ENCODE results near the gene OR13C5.
"Not testable (repeated sequence)": the region's sequence is repeated elsewhere in the genome, so short reads cannot be mapped to it uniquely, and the experiment has no call there.

The OR13C5 gene

GRCh38 chr9:104599313-104599712 lies at the start of gene OR13C5:
Gene OR13C5, minus strand, starts transcription at chr9:104599413. Its CDS starts 0 bp downstream, at chr9:104599413.
- DNase-seq = not testable (repeated sequence)

DNA sequence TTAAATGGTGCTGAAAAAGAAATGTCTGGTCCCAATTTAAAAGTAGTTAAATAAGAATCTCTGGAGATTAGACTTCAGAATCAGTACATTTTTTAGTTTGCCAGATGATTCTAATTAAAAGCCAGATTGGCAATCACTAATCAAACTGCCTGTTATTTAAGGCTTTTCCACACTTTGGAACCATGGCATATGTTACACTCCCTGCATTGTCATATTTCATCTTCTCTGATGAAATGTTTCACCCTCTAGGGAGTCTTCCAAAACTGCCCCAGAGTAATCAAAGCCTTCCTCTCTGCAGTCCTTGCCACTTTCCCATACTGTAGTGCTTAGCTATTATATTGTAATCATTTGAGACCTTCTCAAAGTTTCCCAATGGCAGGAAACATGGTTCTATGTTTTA lies 36.2 kb upstream of the OR13C5 start:
- no peak for DNase-seq

GRCh38 chr9:104633976-104634520 lies 34.8 kb upstream of the OR13C5 start:
- no peak for DNase-seq

GRCh38 chr9:104625964-104626363 lies 26.8 kb upstream of the OR13C5 start:
- not testable (repeated sequence) for DNase-seq

- no peak for DNase-seq
Observed at GRCh38 chr9:104618104-104618503, 18.9 kb upstream of the OR13C5 start, which contains the start of gene OR13C9. Gene OR13C9, minus strand, starts transcription at chr9:104618204. Its CDS starts 0 bp downstream, at chr9:104618204.

- DNase-seq = no peak
Observed at GRCh38 chr9:104617418-104617817, 18.2 kb upstream of the OR13C5 start.

DNA sequence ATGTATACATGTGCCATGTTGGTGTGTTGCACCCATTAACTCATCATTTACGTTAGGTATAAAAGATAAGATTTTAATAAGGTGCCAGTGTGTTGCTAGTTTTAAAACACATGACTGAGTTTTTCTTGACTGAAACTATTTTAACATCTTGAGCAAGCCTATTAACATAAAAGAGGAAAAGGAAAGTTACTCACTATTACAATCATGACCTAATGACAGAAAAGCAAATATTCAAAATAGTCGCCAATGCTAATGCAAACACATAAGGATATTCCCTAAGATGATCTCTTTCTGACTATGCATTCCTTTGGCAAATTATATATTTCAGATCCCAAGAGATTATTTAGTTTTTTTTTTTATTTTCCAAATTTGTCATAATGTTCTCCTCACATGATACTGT lies 12.0 kb upstream of the OR13C5 start:
- DNase-seq = no peak

DNA sequence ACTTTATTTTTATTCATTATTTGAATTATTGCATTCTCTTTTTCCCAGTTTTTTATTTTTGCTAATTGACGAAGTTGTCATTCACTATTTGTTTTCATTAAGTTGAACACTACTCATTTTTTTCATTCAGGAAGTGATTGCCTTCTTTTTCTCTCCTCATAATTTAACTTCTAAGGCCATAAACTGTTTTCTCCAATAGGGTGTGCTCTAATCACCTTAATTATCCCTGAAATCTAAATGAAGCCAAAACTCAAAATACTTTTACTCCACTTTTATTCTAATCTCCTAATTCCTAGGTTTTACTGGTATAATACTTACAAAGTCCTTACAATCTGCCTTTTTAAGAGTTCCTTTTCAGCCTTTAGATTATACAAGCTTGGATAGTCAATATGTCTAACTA lies 9.1 kb upstream of the OR13C5 start:
- DNase-seq = no peak

GRCh38 chr9:104606152-104606551 lies 6.9 kb upstream of the OR13C5 start:
- no peak for DNase-seq

DNA sequence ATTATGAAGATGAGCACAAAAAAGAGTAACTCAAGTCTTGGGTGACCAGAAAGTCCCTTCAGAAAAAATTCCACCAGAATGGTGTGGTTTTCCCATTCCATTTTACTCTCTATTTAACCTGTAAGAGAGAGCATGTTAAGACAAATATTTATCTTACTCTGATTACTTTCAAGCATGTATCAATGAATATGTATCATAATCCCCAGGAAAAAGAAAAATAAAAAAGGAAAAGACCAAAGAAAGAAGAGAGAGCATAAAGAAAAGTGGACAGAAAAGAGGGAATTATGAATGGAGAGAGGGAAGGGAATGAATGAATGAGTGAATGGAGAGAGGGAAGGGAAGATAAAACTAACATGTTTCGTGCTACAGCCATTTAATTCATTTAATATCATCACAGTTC lies 6.3 kb upstream of the OR13C5 start, which contains the start of gene OR13C2:
Gene OR13C2, minus strand, starts transcription at position 101 of the 400 bp plus-strand sequence. Its CDS starts 0 bp downstream, at position 101.
- DNase-seq = not testable (repeated sequence)

DNA sequence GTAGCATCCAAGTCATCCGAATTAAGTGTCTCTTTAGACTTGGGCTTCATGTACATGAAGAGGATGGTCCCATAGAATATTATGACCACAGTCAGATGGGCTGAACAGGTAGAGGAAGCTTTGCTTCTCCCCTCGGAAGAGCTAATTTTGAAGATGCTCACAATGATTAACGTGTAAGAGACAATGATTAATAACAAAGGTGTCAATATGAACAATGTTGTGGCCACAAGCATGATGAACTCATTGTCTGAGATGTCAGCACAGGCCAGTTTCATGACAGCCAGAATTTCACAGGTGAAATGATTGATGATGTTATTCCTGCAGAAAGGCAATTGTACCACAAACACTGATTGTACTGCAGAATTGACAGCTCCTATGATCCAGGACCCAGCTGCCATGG lies 5.6 kb upstream of the OR13C5 start:
- no peak for DNase-seq

DNA sequence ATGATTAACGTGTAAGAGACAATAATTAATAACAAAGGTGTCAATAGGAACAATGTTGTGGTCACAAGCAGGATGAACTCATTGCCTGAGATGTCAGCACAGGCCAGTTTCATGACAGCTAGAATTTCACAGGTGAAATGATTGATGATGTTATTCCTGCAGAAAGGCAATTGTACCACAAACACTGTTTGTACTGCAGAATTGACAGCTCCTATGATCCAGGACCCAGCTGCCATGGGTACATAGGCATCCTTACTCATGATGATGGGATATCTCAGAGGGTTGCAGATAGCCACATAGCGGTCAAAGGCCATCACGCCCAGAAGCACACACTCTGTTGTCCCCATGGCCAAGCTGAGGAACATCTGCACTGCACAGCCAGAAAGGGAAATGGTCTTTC lies 464 bp downstream of the OR13C5 start:
- DNase-seq = not testable (repeated sequence)

DNA sequence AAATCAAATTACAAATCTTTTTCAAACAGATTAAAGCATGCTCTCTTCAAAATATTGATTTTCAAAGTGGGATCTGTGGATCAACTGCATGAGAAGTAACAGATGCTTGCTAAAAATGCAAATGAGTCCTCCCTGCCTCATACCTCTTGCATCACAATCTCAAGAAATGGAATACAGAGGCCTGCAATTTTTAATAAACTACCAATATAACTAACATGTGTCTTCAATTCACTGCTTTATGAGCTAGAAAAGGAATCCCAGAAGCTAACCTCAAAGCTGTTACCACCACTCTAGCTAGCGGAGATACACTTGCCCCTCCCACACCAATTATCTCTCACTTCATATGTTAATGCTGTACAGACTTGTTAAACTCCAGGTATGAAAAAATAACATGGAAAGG lies 9.6 kb downstream of the OR13C5 start:
- no peak for DNase-seq

DNA sequence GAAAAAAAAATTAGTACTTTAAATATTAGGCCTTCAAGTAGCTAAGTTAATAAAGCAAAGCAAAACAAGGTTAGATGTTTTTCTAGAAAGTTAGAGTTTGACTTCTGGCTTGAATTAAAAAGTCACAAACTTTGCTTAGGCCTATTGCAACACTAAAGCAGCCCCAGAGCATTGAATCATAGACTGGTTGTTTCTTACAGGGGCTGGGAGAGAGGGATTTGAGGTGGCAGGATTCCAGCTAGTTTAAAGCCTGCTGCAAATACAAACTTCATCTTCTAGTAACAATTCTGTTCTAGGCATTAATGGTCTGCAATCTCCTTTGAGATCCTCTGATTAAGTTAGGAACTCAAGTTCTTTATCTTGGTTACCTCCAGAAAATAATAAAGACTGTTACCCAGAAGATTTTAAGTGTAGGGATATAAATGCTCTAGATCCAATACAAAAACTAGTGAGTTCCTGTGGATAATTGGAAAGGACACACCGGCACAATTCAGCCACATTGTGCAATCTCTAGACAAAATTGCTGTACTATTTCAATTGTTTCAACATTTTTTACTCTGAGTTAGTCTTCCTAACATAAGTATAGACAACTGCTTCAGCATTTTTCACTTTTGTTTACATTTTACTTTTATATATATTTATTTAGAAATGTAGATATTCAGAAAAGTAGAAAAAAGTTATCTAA lies 12.6 kb downstream of the OR13C5 start:
- DNase-seq = no peak

- DNase-seq = no peak
Observed at GRCh38 chr9:104580562-104580961, 18.7 kb downstream of the OR13C5 start.

DNA sequence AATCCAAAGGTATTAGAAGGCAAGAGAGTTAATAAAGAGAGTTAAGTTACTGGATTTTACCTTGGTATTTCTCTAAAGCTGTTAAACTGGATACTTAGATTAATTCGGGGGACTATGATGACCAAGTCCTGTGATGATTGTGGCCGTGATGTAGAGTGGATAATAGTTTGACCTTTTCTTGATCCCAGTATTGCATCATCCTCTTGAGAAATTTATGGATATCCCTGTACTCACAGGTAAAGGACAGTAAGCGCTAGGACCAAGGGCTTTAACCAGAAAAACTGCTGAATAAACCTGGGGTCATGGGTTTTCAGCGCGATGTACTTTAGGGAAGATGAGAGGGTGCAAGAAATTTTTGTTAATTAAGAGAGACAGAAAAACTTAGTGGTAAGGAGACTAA lies 21.9 kb downstream of the OR13C5 start:
- no peak for DNase-seq

DNA sequence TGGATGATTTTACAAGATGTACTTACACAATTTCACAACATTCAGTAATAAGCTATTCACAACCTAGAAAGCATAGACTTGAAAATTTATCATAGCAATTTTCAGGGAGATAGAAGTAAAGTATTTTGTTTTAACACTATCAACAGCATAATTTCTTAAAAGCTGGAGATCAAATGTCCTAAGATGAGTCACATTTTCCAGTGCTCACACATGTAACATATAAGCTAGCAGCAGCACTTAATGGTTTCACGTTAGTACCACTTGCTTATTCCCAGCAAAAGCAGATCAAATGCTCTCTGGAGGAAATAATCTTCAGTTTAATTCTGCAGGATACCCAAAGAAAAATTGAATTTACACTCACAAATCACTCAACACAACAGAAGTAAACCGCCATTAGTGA lies 23.8 kb downstream of the OR13C5 start:
- DNase-seq = no peak

DNA sequence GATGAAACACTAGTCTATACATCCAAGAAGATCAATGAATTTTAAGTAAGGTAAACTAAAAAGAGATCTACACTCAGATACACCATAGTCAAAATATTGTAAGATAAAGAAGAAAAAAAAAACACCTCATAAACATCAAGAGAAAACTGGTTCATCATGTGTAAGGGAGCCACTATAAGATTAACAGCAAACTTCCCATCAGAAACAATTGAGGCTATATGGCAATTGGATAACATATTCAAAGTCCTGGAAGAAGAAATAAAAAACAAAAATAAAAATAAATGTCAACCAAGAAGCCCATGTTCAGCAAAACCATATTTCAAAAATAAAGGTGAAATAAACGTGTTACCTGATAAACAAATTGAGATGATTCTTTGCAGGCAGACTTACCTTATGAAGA lies 26.6 kb downstream of the OR13C5 start:
- no peak for DNase-seq

- DNase-seq = no peak
Observed at GRCh38 chr9:104568868-104569267, 30.3 kb downstream of the OR13C5 start, which contains the start of gene OR13C8. Gene OR13C8, plus strand, starts transcription at chr9:104569168. Its CDS starts 0 bp downstream, at chr9:104569168.

GRCh38 chr9:104564358-104564757 lies 34.9 kb downstream of the OR13C5 start:
- DNase-seq = no peak

GRCh38 chr9:104556830-104557634 lies 42.2 kb downstream of the OR13C5 start:
- no peak for DNase-seq

- DNase-seq = no peak
Observed at GRCh38 chr9:104555521-104555920, 43.7 kb downstream of the OR13C5 start.

GRCh38 chr9:104553261-104553660 lies 46.0 kb downstream of the OR13C5 start:
- no peak for DNase-seq
